ENCODE data around the gene ADD1.

The ADD1 gene

DNA sequence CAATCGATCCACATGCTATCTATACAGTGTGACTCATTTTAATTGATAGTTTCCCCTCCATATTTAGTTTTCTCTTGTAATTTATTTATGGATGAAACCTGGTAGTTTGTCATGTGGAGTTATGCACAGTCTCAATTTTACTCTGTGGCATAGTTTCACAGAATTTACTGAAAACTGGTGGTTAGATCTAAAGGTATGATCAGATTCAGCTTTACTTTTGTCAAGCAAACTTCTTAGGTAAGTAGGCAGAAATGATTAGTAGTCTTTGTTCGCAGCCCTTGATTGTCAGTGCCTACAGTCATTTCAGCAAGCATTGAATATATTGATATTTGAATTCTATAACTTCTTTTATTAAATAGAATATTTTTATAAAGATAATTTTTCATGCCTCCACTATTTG, 2.5 kb downstream of the ADD1 start:
- TF ChIP-seq, protein P1, sequence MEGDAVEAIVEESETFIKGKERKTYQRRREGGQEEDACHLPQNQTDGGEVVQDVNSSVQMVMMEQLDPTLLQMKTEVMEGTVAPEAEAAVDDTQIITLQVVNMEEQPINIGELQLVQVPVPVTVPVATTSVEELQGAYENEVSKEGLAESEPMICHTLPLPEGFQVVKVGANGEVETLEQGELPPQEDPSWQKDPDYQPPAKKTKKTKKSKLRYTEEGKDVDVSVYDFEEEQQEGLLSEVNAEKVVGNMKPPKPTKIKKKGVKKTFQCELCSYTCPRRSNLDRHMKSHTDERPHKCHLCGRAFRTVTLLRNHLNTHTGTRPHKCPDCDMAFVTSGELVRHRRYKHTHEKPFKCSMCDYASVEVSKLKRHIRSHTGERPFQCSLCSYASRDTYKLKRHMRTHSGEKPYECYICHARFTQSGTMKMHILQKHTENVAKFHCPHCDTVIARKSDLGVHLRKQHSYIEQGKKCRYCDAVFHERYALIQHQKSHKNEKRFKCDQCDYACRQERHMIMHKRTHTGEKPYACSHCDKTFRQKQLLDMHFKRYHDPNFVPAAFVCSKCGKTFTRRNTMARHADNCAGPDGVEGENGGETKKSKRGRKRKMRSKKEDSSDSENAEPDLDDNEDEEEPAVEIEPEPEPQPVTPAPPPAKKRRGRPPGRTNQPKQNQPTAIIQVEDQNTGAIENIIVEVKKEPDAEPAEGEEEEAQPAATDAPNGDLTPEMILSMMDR (IDR thresholded peaks at IDR 0.05; ENCODE audit: low read depth, low read length) = no peak
- Histone ChIP-seq H3K36me3 (no peaks in the 10 kb centered on the region), H3K4me3 (ENCODE audit: low read depth, low read length) (no peak overlapping the region), H3K9me3 (no peaks in the 10 kb centered on the region), H3K4me1 (peaks cover 4% of the 10 kb centered on the region), H3K27me3 (no peaks in the 10 kb centered on the region)
- DNase-seq = no peak

DNA sequence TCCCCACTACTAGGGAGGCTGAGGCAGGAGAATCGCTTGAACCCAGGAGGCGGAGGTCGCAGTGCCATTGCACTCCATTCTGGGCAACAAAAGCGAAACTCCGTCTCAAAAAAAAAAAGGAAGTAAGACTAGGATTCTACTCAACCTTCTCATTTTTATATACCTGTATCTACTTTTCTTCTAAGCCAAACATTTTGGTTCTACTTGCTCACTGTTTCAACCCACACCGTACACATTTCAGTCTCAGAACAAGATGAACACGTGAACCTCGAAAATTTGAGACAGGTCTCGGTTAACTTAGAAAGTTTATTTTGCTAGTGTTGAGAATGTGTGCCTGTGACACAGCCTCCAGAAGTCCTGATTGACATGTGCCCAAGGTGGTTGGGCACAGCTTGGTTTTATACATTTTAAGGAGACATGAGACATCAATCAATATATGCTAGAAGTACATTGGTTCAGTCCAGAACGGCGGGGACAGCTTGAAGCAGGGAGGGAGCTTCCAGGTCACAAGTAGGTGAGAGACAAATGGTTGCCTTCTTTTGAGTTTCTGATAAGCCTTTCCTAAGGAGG, 3.7 kb downstream of the ADD1 start:
- Histone ChIP-seq H3K36me3 (no peaks in the 10 kb centered on the region), H3K9me3 (no peaks in the 10 kb centered on the region), H3K4me3 (ENCODE audit: low read depth, low read length) (no peak overlapping the region), H3K27me3 (no peaks in the 10 kb centered on the region), H3K4me1 (peaks cover 4% of the 10 kb centered on the region)
- TF ChIP-seq, protein P1 (IDR thresholded peaks at IDR 0.05; ENCODE audit: low read depth, low read length) = no peak
- no peak for DNase-seq

DNA sequence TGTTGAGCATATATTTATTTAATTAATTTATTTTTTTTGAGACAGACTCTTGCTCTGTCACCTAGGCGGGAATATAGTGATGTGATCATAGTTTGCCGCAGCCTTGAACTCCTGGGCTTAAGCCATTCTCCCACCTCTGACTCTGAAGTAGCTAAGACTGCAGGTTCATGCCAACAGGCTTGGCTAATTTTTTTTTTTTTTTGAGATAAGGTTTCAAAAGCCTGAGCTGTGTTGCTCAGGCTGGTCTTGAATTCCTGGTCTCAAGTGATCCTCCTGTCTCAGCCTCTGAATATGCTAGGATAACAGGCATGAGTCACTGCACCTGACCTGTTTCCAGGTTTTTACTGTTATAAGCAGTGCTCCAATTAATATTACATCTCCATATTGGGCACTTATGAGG, 4.8 kb downstream of the ADD1 start:
- Histone ChIP-seq H3K27me3 (no peaks in the 10 kb centered on the region), H3K36me3 (no peaks in the 10 kb centered on the region), H3K4me3 (ENCODE audit: low read depth, low read length) (no peak overlapping the region), H3K4me1 (no peaks in the 10 kb centered on the region), H3K9me3 (no peaks in the 10 kb centered on the region)
- no peak for DNase-seq
- TF ChIP-seq, protein P1 (IDR thresholded peaks at IDR 0.05; ENCODE audit: low read depth, low read length) = no peak

DNA sequence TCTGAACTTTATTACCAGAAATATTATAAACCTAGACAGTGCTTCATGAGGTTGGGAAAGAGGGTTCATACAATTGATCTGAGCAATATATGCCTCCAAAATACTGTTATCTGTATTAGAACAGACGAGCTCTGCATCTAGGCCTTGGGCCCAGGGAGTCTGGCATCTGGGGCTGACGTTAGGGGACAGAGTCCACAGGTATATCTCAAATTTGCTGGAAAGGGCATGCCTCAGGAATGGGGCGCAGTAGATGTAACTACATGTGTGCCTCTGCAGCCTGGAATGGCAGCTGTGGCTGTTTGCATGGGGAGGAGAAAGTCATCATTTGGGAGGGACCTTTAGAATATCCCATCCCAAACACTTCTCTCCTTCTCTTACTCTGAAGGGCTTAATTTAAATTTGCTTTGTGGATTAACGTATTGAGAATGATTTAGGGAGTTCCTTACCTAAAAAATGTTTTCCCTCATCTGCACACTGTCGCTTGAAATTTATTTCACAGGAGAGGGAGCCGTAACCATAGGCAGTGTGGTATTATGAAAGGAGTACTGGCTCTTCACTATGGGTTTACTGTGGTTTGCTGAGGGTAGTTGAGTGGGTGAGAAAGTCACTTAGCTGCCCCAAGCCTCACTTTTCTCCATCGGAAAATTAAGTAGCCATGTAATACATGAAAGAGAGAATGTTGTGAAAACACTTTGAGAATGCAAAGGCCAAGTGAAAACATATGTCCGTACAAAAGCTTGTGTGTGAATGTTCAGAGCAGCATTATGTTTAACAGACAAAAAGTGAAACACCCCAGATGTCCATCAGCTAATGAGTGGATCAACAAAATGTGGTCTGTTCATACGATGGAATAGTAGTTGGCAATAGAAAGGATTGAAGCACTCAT, 5.9 kb downstream of the ADD1 start:
- TF ChIP-seq, protein P1 (IDR thresholded peaks at IDR 0.05; ENCODE audit: low read depth, low read length) = peak; percentile 30
- no peaks in the 10 kb centered on the region for H3K9me3 ChIP-seq
- no peak overlapping the region for H3K4me3 ChIP-seq (ENCODE audit: low read depth, low read length)
- no peak for DNase-seq
- no peaks in the 10 kb centered on the region for H3K36me3 ChIP-seq
- no peaks in the 10 kb centered on the region for H3K4me1 ChIP-seq
- no peaks in the 10 kb centered on the region for H3K27me3 ChIP-seq

DNA sequence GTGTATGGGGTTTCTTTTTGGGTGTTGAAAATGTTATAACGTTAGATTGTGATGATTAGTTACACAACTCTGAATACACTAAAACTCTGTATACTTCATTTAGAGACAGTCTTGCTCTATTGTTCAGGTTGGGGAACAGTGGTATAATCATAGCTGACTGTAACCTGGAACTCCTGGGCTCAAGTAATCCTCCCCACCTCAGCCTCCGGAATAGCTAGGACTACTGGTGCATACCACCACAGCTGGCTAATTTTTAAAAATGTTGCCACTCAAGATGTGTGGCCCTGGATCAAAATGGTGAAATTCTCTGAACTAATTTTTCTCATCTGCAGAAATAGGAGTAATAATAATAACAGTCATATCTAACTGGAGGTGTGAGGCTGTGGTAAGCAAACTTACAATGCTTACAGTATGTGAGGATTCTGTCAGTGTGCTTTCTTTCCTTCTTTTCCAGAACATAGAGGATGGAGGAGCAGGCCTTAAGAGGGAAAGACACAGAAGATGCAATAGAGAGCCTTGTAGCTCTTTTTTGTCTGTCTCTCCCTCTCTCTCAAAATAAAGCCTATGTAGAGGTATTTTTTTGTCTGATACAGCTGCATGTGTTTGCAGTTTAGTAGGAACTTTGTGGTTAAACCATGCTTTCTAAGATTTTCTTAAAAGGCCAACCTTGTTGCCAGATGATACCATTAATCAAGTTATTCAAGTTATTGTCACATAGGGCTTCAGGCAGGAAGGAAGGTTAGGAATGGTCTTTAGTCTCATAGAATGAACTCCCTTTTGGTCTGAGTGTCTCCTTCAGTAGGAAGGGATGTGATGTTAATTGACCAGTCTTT, 7.5 kb downstream of the ADD1 start:
- H3K4me3 ChIP-seq (ENCODE audit: low read depth, low read length) = no peak overlapping the region
- DNase-seq = no peak
- no peaks in the 10 kb centered on the region for H3K36me3 ChIP-seq
- no peaks in the 10 kb centered on the region for H3K27me3 ChIP-seq
- H3K4me1 ChIP-seq = no peaks in the 10 kb centered on the region
- TF ChIP-seq, protein P1 (IDR thresholded peaks at IDR 0.05; ENCODE audit: low read depth, low read length) = no peak
- no peaks in the 10 kb centered on the region for H3K9me3 ChIP-seq
